Caco-2 (cell line): ENCODE results near the gene DCTD. TPM values are rescaled to one million over a fixed set of nuclear protein-coding genes. Genes with fewer than 3 reads are reported as not detected.

ENCODE experiments used
- BruUV-seq: library from RNA; stranded (reverse); fragments of 400-500 nt; replicated peaks from 2 replicates; lab custom pipeline; 2021; lab: Mats Ljungman, UMichigan
- CTCF ChIA-PET: fragments of 300-600 bp; sonication (Branson Sonifier 250); formaldehyde crosslinking; loops from one replicate; lab custom pipeline; 2022; ENCODE audit warnings: antibody characterized with exemption; lab: Charles Lee
- POLR2A ChIA-PET: fragments of 300-600 bp; sonication (Branson Sonifier 250); formaldehyde crosslinking; loops from one replicate; lab custom pipeline; 2022; ENCODE audit warnings: antibody characterized with exemption; lab: Charles Lee
- DNase-seq, 2 experiments: peaks; one replicate each; pipeline versions ENCODE4 v3.0.0 to v3.0.0-alpha.2; 2020 to 2022
- H3K27me3 ChIP-seq: replicated peaks from 2 replicates; pipeline ENCODE4 v1.6.0; 2011; ENCODE audit warnings: low read length; ENCODE audit not compliant: control insufficient read depth, insufficient read depth
- H3K36me3 ChIP-seq: 2 replicates; pipeline ENCODE4 v1.5.1; 2011; ENCODE audit warnings: low read length; ENCODE audit not compliant: control insufficient read depth, insufficient read depth
- H3K4me1 ChIP-seq: fragments of 250-450 bp; sonication (Bioruptor Pico); 2 replicates; pipeline ENCODE4 v1.5.1; 2020; ENCODE audit warnings: mild to moderate bottlenecking
- H3K4me3 ChIP-seq: 2 replicates; pipeline ENCODE4 v1.5.1; 2011; ENCODE audit warnings: low read depth, mild to moderate bottlenecking, control low read depth, low read length
- H3K9me3 ChIP-seq: fragments of 250-450 bp; sonication (Bioruptor Pico); 2 replicates; pipeline ENCODE4 v1.5.1; 2020; ENCODE audit warnings: mild to moderate bottlenecking, moderate library complexity
- H3K27ac Mint-ChIP-seq: one replicate; pipeline ENCODE4 v1.8.0; 2022; ENCODE audit warnings: mixed read lengths; ENCODE audit not compliant: unreplicated experiment
- H3K27me3 Mint-ChIP-seq: one replicate; pipeline ENCODE4 v1.8.0; 2022; ENCODE audit warnings: mixed read lengths; ENCODE audit not compliant: insufficient read depth, unreplicated experiment
- H3K36me3 Mint-ChIP-seq: one replicate; pipeline ENCODE4 v1.8.0; 2022; ENCODE audit warnings: mild to moderate bottlenecking, mixed read lengths; ENCODE audit not compliant: insufficient read depth, unreplicated experiment
- H3K4me1 Mint-ChIP-seq: one replicate; pipeline ENCODE4 v1.8.0; 2022; ENCODE audit warnings: low read depth, mixed read lengths; ENCODE audit not compliant: unreplicated experiment
- H3K4me3 Mint-ChIP-seq: one replicate; pipeline ENCODE4 v1.8.0; 2022; ENCODE audit warnings: mild to moderate bottlenecking, moderate library complexity, mixed read lengths; ENCODE audit not compliant: unreplicated experiment
- H3K9me3 Mint-ChIP-seq: one replicate; pipeline ENCODE4 v1.8.0; 2022; ENCODE audit warnings: mixed read lengths; ENCODE audit not compliant: unreplicated experiment
- intact Hi-C: fragments of 100-400 bp; cut with micrococcal nuclease; formaldehyde crosslinking; loops from one replicate; pipeline ENCODE4 v1.10.0; 2022; ENCODE audit not compliant: unreplicated experiment
- total RNA-seq: library from RNA; stranded (reverse); gene quantifications from 2 replicates; pipeline ENCODE4 v1.2.3, GENCODE V29; 2022
- TF ChIP-seq, protein P1 (sequence below), 2 experiments: fragments of 200-600 bp in 1 of 2; IDR thresholded peaks; 1 replicate in 1 of 2; 2 replicates in 1 of 2; pipeline versions ENCODE4 v1.5.1 to v1.8.0; 2011 to 2022; ENCODE audit warnings: antibody characterized with exemption in 1 of 2, control low read depth in 1 of 2, inconsistent platforms in 1 of 2, low read depth in 1 of 2, low read length in 1 of 2, mild to moderate bottlenecking in 1 of 2, moderate library complexity in 1 of 2; ENCODE audit not compliant: insufficient read depth in 1 of 2, severe bottlenecking in 1 of 2, unreplicated experiment in 1 of 2

DCTD gene
- total RNA-seq, 1 experiment from 2014 or later, result 79.0 TPM

DNA sequence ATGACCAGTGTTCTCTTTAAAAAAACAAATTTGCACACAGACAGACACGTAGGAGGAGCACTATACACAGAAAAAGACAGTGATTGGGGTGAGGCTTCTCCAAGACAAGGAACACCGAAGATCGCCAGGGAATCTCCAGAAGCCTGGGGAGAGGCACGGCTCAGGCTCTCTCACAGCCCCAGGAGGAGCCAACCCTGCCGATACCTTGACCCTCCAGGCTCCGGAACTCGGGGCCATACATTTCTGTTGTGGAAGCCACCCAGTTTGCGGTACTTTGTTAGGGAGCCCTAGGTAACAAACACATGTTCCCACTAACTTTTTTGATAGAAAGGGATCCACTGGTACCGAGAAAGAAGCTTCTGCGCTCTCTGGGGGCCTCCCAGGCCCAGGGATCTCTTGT is 55.8 kb downstream of the DCTD start:
- Mint-ChIP-seq H3K4me3 (no peak overlapping the region), H3K27me3 (no peaks in the 10 kb centered on the region), H3K9me3 (no peaks in the 10 kb centered on the region), H3K4me1 (no peaks in the 10 kb centered on the region), H3K27ac (no peak overlapping the region), H3K36me3 (no peaks in the 10 kb centered on the region)
- H3K4me3 ChIP-seq, result no peak overlapping the region
- TF ChIP-seq, protein P1, sequence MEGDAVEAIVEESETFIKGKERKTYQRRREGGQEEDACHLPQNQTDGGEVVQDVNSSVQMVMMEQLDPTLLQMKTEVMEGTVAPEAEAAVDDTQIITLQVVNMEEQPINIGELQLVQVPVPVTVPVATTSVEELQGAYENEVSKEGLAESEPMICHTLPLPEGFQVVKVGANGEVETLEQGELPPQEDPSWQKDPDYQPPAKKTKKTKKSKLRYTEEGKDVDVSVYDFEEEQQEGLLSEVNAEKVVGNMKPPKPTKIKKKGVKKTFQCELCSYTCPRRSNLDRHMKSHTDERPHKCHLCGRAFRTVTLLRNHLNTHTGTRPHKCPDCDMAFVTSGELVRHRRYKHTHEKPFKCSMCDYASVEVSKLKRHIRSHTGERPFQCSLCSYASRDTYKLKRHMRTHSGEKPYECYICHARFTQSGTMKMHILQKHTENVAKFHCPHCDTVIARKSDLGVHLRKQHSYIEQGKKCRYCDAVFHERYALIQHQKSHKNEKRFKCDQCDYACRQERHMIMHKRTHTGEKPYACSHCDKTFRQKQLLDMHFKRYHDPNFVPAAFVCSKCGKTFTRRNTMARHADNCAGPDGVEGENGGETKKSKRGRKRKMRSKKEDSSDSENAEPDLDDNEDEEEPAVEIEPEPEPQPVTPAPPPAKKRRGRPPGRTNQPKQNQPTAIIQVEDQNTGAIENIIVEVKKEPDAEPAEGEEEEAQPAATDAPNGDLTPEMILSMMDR (IDR thresholded peaks at IDR 0.05; ENCODE audit: insufficient read depth in 1 of 2, low read depth in 1 of 2, low read length in 1 of 2, severe bottlenecking in 1 of 2, unreplicated experiment in 1 of 2), result no peak
- DNase-seq, result no peak
- intact Hi-C loops, result no loop called here
- H3K4me1 ChIP-seq, result no peaks in the 10 kb centered on the region
- POLR2A ChIA-PET, result interaction anchor here (0.6 kb wide), 1 partner anchor 17 kb away, joined by 3 read pairs; no protein-coding TSS in a partner anchor
- CTCF ChIA-PET, result interaction anchor here (0.6 to 0.7 kb wide), 2 partner anchors 16 to 56 kb away, joined by 3 to 7 read pairs; no protein-coding TSS in a partner anchor
- H3K36me3 ChIP-seq, result no peaks in the 10 kb centered on the region
- no TSS peak for BruUV-seq
- H3K27me3 ChIP-seq, result no peaks in the 10 kb centered on the region
- no peaks in the 10 kb centered on the region for H3K9me3 ChIP-seq

DNA sequence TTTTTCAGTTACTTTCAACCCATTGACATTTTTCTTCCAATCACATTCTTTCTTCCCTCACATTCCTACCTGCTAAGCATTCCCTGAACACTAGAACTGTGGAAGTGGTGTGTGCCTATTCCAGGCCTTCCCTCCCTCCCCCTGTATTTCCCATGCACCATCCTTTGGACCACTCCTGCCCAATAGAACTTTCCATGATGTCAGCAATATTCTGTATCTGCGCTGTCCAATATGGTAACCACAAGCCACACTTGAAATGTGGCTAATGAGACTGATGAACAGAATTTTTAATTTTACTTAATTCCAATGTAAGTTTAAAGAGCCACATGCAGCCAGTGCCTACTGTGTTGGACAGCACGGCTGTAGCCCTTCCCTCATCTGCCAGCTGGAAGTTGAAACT is 57.5 kb downstream of the DCTD start:
- H3K9me3 Mint-ChIP-seq, result no peaks in the 10 kb centered on the region
- CTCF ChIA-PET, result no interaction called here
- no TSS peak for BruUV-seq
- H3K4me3 ChIP-seq, result no peak overlapping the region
- H3K27ac Mint-ChIP-seq, result no peak overlapping the region
- no peaks in the 10 kb centered on the region for H3K27me3 ChIP-seq
- peaks cover 6% of the 10 kb centered on the region for H3K4me1 Mint-ChIP-seq
- intact Hi-C loops, result no loop called here
- POLR2A ChIA-PET, result no interaction called here
- TF ChIP-seq, protein P1 (IDR thresholded peaks at IDR 0.05; ENCODE audit: insufficient read depth in 1 of 2, low read depth in 1 of 2, low read length in 1 of 2, severe bottlenecking in 1 of 2, unreplicated experiment in 1 of 2), result no peak
- DNase-seq, result no peak
- no peaks in the 10 kb centered on the region for H3K36me3 Mint-ChIP-seq
- no peaks in the 10 kb centered on the region for H3K27me3 Mint-ChIP-seq
- no peak overlapping the region for H3K4me3 Mint-ChIP-seq
- no peaks in the 10 kb centered on the region for H3K9me3 ChIP-seq
- H3K4me1 ChIP-seq, result peaks cover 4% of the 10 kb centered on the region; the same call in 1 of the 2 replicates
- no peaks in the 10 kb centered on the region for H3K36me3 ChIP-seq

DNA sequence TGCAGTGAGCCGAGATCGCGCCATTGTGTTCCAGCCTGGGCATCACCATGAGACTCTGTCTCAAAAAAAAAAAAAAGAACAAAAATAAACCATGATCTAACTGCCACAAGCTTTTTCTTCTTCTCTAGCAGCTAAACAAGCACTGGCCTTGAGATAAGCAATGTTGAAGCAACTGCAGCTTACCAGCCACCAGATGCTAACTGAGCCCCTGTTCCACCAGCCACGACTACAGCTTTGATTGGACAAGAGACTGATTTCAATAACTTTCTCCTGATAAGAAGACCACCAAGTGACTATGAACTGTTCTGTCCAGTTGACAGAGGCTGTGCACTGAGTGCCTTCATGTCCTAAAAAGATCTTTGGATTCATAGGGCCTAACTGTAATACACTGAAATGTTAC is 58.5 kb downstream of the DCTD start:
- H3K36me3 Mint-ChIP-seq, result no peaks in the 10 kb centered on the region
- no TSS peak for BruUV-seq
- TF ChIP-seq, protein P1 (IDR thresholded peaks at IDR 0.05; ENCODE audit: insufficient read depth in 1 of 2, low read depth in 1 of 2, low read length in 1 of 2, severe bottlenecking in 1 of 2, unreplicated experiment in 1 of 2), result no peak
- peaks cover 13% of the 10 kb centered on the region for H3K4me1 Mint-ChIP-seq
- H3K27me3 ChIP-seq, result no peaks in the 10 kb centered on the region
- no peaks in the 10 kb centered on the region for H3K9me3 Mint-ChIP-seq
- CTCF ChIA-PET, result no interaction called here
- H3K4me3 Mint-ChIP-seq, result no peak overlapping the region
- H3K4me3 ChIP-seq, result no peak overlapping the region
- no peaks in the 10 kb centered on the region for H3K9me3 ChIP-seq
- peaks cover 7% of the 10 kb centered on the region; the same call in 1 of the 2 replicates for H3K4me1 ChIP-seq
- H3K27ac Mint-ChIP-seq, result no peak overlapping the region
- POLR2A ChIA-PET, result no interaction called here
- no peaks in the 10 kb centered on the region for H3K36me3 ChIP-seq
- H3K27me3 Mint-ChIP-seq, result no peaks in the 10 kb centered on the region
- intact Hi-C loops, result no loop called here
- DNase-seq, result no peak
